GM12891 (cell line): ENCODE measurements around the gene RBP3.

Source experiments
- PAX5 ChIP-seq: IDR thresholded peaks from 2 replicates; pipeline ENCODE4 v1.6.1; 2011; ENCODE audit warnings: low read length, moderate library complexity, mild to moderate bottlenecking; ENCODE audit not compliant: insufficient read depth, severe bottlenecking
- POLR2A ChIP-seq: IDR thresholded peaks from 2 replicates; pipeline ENCODE4 v1.6.1; 2011; ENCODE audit warnings: low read depth, low read length, control low read depth
- POLR2AphosphoS5 ChIP-seq: IDR thresholded peaks from 2 replicates; pipeline ENCODE4 v1.6.1; 2011; ENCODE audit warnings: low read depth, low read length, control low read depth
- POU2F2 ChIP-seq: IDR thresholded peaks from 2 replicates; pipeline ENCODE4 v1.6.1; 2011; ENCODE audit warnings: low read depth, mild to moderate bottlenecking, control low read depth, low read length, moderate library complexity
- SPI1 ChIP-seq: IDR thresholded peaks from 2 replicates; pipeline ENCODE4 v1.6.1; 2011; ENCODE audit warnings: low read depth, low read length, control low read depth
- TAF1 ChIP-seq: IDR thresholded peaks from 2 replicates; pipeline ENCODE4 v1.6.1; 2011; ENCODE audit warnings: low read depth, low read length, control low read depth

- no peak for TF ChIP-seq TAF1
- no peak for TF ChIP-seq POLR2AphosphoS5
- no peak for TF ChIP-seq POLR2A
- TF ChIP-seq SPI1, result no peak
- TF ChIP-seq POU2F2, result no peak
- TF ChIP-seq PAX5, result no peak
Observed at GRCh38 chr10:47351899-47352815, 4.0 kb downstream of the RBP3 start.
